ENCODE data around the gene HESX1.

GRCh38 chr3:57165641-57166040, 34.1 kb downstream of the HESX1 start:
- TF ChIP-seq CTCF (conservative IDR thresholded peaks at IDR 0.05; ENCODE audit: low read depth, low read length): no peak
- no peak for TF ChIP-seq EZH2 (IDR thresholded peaks at IDR 0.05; ENCODE audit: low read length, unreplicated experiment)
